K562 (cell line): ENCODE measurements around the gene SPNS1. TPM values are rescaled to one million over a fixed set of nuclear protein-coding genes. Genes with fewer than 3 reads are reported as not detected.

Experiments used
- BDP1 ChIP-seq: IDR thresholded peaks from 3 replicates; pipeline ENCODE4 v1.6.1; 2011; ENCODE audit not compliant: insufficient read length, insufficient read depth
- CHD1 ChIP-seq: fragments of 200-600 bp; sonication (generic); IDR thresholded peaks from one replicate; pipeline ENCODE4 v1.6.1; 2012; ENCODE audit warnings: mild to moderate bottlenecking, moderate library complexity, low read length, inconsistent platforms
- CTBP1 ChIP-seq: fragments of 450-650 bp; IDR thresholded peaks from 2 replicates; pipeline ENCODE4 v1.6.1; 2016; ENCODE audit warnings: borderline replicate concordance
- DDX20 ChIP-seq: fragments of 450-650 bp; IDR thresholded peaks from 2 replicates; pipeline ENCODE4 v1.6.1; 2016; ENCODE audit warnings: missing genetic modification characterization, low read depth, mild to moderate bottlenecking, missing compliant biosample characterization, moderate library complexity
- FOXK2 ChIP-seq, 2 experiments: fragments of 450-650 bp; IDR thresholded peaks in 1 of 2; conservative IDR thresholded peaks in 1 of 2; 2 replicates each; pipeline ENCODE4 v1.6.1; 2016; ENCODE audit warnings: low read depth in 2 of 2, mild to moderate bottlenecking in 1 of 2
- FUS ChIP-seq: fragments of 200-400 bp; formaldehyde crosslinking; optimal IDR thresholded peaks from 2 replicates; pipeline ENCODE3; 2017; ENCODE audit warnings: low read depth, low read length
- JUND ChIP-seq, 2 experiments: IDR thresholded peaks; 2 replicates in 1 of 2; 3 replicates in 1 of 2; pipeline ENCODE4 v1.6.1; 2011; ENCODE audit warnings: borderline replicate concordance in 2 of 2, low read depth in 2 of 2, low read length in 2 of 2, improper control_type of control experiment in 1 of 2, missing biosample characterization in 1 of 2, missing genetic modification characterization in 1 of 2, missing genetic modification reagents in 1 of 2
- SIRT6 ChIP-seq: IDR thresholded peaks from one replicate; pipeline ENCODE4 v1.6.1; 2012; ENCODE audit warnings: low read depth, mild to moderate bottlenecking, control low read depth, inconsistent platforms, low read length, moderate library complexity
- SMC3 ChIP-seq: conservative IDR thresholded peaks from 2 replicates; pipeline ENCODE4 v1.6.1; 2011; ENCODE audit warnings: low read depth, low read length, improper control_type of control experiment; ENCODE audit not compliant: insufficient read depth
- XRCC5 ChIP-seq: fragments of 200-400 bp; formaldehyde crosslinking; IDR thresholded peaks from 2 replicates; pipeline ENCODE4 v1.6.1; 2017; ENCODE audit warnings: low read depth, mild to moderate bottlenecking, low read length
- ZNF224 ChIP-seq: sonication (generic); formaldehyde crosslinking; IDR thresholded peaks from 2 replicates; pipeline ENCODE4 v1.8.0; 2022; ENCODE audit warnings: mild to moderate bottlenecking, missing genetic modification reagents
- ZNF584 ChIP-seq: fragments of 200-800 bp; sonication (Bioruptor generic); IDR thresholded peaks from 2 replicates; pipeline ENCODE4 v1.6.1; 2016; ENCODE audit warnings: low read depth, mild to moderate bottlenecking, missing genetic modification characterization, missing compliant biosample characterization
- ZNF639 ChIP-seq, 2 experiments: fragments of 200-800 bp in 1 of 2; sonication (Bioruptor generic) in 1 of 2; sonication (generic) in 1 of 2; formaldehyde crosslinking in 1 of 2; IDR thresholded peaks in 1 of 2; conservative IDR thresholded peaks in 1 of 2; 2 replicates each; pipeline versions ENCODE4 v1.5.0 to v1.6.1; 2016 to 2020; ENCODE audit warnings: missing compliant biosample characterization in 1 of 2, missing genetic modification characterization in 1 of 2, missing genetic modification reagents in 1 of 2
- polyA plus RNA-seq, 8 experiments: library from polyadenylated mRNA; depleted of rRNA in 4 of 8; stranded (reverse) in 5 of 8; unstranded in 3 of 8; fragments of >200 nt; fragmentation: Nextera tagmentation in 2 of 8; fragmentation: Illumina TruSeq in 1 of 8; extraction: Ambion mirVana in 2 of 8; extraction: Trizol in 1 of 8; gene quantifications; 2 replicates each; pipeline versions ENCODE4 v1.2.1 to v1.2.3, GENCODE V29; 2011 to 2014; ENCODE audit warnings: inconsistent platforms in 1 of 8, missing spikeins in 1 of 8
- total RNA-seq, 7 experiments: library from RNA; depleted of rRNA in 6 of 7; stranded (reverse); fragments of >200 nt in 6 of 7; fragmentation: Illumina TruSeq in 2 of 7; extraction: Trizol in 2 of 7; gene quantifications; 2 replicates each; pipeline versions ENCODE4 v1.2.1 to v1.2.3, GENCODE V29; 2011 to 2021; ENCODE audit warnings: low replicate concordance in 1 of 7
- TF ChIP-seq, protein P1 (sequence below), 3 experiments: IDR thresholded peaks in 2 of 3; conservative IDR thresholded peaks in 1 of 3; 2 replicates each; pipeline ENCODE4 v1.5.1; 2011 to 2012; ENCODE audit warnings: low read length in 3 of 3, mild to moderate bottlenecking in 3 of 3, control low read depth in 2 of 3, improper control_type of control experiment in 1 of 3, inconsistent platforms in 1 of 3, low read depth in 1 of 3, mixed read lengths in 1 of 3, moderate library complexity in 1 of 3; ENCODE audit not compliant: insufficient read depth in 2 of 3
- TF ChIP-seq, protein P2 (sequence below), 2 experiments: fragments of 450-650 bp; formaldehyde crosslinking in 1 of 2; IDR thresholded peaks; 2 replicates each; pipeline versions ENCODE4 v1.4.0 to v1.6.1; 2014 to 2020; ENCODE audit warnings: mild to moderate bottlenecking in 2 of 2, borderline replicate concordance in 1 of 2, low read depth in 1 of 2

The SPNS1 gene
- total and polyA plus RNA-seq, 9 of the 15 experiments (the other 6 are each of a cell fraction or from before 2014, with no cell fraction given): 0.58 to 64.9 (median 13.7) TPM

- TF ChIP-seq, protein P1, sequence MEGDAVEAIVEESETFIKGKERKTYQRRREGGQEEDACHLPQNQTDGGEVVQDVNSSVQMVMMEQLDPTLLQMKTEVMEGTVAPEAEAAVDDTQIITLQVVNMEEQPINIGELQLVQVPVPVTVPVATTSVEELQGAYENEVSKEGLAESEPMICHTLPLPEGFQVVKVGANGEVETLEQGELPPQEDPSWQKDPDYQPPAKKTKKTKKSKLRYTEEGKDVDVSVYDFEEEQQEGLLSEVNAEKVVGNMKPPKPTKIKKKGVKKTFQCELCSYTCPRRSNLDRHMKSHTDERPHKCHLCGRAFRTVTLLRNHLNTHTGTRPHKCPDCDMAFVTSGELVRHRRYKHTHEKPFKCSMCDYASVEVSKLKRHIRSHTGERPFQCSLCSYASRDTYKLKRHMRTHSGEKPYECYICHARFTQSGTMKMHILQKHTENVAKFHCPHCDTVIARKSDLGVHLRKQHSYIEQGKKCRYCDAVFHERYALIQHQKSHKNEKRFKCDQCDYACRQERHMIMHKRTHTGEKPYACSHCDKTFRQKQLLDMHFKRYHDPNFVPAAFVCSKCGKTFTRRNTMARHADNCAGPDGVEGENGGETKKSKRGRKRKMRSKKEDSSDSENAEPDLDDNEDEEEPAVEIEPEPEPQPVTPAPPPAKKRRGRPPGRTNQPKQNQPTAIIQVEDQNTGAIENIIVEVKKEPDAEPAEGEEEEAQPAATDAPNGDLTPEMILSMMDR (IDR thresholded peaks at IDR 0.05 in 2 of 3, conservative IDR thresholded peaks at IDR 0.05 in 1 of 3; ENCODE audit: insufficient read depth in 2 of 3, low read depth in 1 of 3, low read length in 3 of 3): peak; percentile 72 to 82 (median 76)
- TF ChIP-seq ZNF639 (CRISPR knock-in tag; conservative IDR thresholded peaks at IDR 0.05 in 1 of 2, IDR thresholded peaks at IDR 0.05 in 1 of 2) (no peak), CHD1 (no peak), SMC3 (peak; percentile 49; the same call in 1 of the 2 replicates), CTBP1 (peak; percentile 97; the same call in 1 of the 2 replicates), SIRT6 (no peak), ZNF224 (no peak), FOXK2 (conservative IDR thresholded peaks at IDR 0.05 in 1 of 2, IDR thresholded peaks at IDR 0.05 in 1 of 2; ENCODE audit: low read depth in 2 of 2) (no peak), XRCC5 (0 out of 2 replicates have a peak, but pooled peaks have one; percentile 1), BDP1 (no peak), JUND (IDR thresholded peaks at IDR 0.05; ENCODE audit: borderline replicate concordance, low read depth, low read length) (no peak), JUND (tag; IDR thresholded peaks at IDR 0.05; ENCODE audit: borderline replicate concordance, low read depth, low read length) (0 out of 3 replicates have a peak, but pooled peaks have one; percentile 4), DDX20 (no peak), FUS (no peak), ZNF584 (CRISPR knock-in tag) (no peak)
- TF ChIP-seq, protein P2, sequence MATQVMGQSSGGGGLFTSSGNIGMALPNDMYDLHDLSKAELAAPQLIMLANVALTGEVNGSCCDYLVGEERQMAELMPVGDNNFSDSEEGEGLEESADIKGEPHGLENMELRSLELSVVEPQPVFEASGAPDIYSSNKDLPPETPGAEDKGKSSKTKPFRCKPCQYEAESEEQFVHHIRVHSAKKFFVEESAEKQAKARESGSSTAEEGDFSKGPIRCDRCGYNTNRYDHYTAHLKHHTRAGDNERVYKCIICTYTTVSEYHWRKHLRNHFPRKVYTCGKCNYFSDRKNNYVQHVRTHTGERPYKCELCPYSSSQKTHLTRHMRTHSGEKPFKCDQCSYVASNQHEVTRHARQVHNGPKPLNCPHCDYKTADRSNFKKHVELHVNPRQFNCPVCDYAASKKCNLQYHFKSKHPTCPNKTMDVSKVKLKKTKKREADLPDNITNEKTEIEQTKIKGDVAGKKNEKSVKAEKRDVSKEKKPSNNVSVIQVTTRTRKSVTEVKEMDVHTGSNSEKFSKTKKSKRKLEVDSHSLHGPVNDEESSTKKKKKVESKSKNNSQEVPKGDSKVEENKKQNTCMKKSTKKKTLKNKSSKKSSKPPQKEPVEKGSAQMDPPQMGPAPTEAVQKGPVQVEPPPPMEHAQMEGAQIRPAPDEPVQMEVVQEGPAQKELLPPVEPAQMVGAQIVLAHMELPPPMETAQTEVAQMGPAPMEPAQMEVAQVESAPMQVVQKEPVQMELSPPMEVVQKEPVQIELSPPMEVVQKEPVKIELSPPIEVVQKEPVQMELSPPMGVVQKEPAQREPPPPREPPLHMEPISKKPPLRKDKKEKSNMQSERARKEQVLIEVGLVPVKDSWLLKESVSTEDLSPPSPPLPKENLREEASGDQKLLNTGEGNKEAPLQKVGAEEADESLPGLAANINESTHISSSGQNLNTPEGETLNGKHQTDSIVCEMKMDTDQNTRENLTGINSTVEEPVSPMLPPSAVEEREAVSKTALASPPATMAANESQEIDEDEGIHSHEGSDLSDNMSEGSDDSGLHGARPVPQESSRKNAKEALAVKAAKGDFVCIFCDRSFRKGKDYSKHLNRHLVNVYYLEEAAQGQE (IDR thresholded peaks at IDR 0.05; ENCODE audit: borderline replicate concordance): peak; percentile 38; the same call in 1 of the 2 replicates
- TF ChIP-seq, protein P2 (CRISPR knock-in tag; IDR thresholded peaks at IDR 0.05; ENCODE audit: low read depth): no peak
These were observed 556 bp upstream of the SPNS1 start (continued) for GRCh38 chr16:28974007-28974436.
